HG03196 (cell line): Measurements from ENCODE around the gene CEP170B.

ENCODE experiments used
- ATAC-seq: cut with Tn5 transposase; IDR thresholded peaks from one replicate; pipeline ENCODE4 v1.9.1; 2021; ENCODE audit not compliant: unreplicated experiment

The CEP170B gene

DNA sequence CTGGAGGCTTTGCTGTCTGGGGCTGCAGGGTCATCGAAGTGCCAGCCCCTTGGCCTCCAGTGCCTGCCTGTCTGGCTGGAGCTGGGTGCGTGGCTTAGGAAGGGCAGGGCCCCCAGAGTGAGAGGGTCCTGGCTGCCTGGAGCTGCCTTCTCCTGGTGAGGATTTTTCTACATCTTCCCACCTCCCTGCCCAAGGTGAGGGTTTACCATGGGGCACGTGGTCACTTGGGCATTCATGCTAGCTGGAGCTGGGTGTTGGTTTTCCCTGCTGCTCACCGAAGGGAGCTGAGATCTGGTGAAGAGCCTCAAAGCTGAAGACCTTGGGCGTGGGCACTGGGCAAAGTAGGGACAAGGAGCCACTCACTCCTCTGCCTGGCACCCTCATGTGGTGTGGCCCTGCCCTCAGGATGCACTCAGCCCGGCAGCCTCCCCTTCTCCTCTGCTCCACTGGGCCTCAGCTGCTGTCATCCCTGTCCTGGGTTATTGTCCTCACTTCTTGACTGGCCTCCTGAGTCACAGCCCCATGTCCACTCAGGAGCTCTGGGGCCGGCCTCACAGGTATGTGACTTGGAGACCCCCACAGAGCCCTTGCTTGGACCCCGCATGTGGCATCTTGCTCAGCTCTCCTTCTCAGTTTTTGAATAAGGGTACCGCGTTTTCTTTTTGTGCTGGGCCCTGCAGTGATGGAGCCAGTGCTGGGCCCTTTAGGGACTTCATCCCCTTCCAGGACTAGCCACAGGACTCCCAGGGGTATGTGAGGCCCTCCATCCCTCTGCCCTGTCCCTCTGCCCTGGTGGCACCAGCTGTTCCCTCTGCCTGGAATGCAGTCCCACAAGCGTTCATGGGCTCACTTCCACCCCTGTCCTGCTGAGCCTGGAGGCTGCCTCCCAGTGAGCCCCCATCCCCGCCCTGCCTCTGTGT lies 1.6 kb downstream of the CEP170B start:
- no peak for ATAC-seq

DNA sequence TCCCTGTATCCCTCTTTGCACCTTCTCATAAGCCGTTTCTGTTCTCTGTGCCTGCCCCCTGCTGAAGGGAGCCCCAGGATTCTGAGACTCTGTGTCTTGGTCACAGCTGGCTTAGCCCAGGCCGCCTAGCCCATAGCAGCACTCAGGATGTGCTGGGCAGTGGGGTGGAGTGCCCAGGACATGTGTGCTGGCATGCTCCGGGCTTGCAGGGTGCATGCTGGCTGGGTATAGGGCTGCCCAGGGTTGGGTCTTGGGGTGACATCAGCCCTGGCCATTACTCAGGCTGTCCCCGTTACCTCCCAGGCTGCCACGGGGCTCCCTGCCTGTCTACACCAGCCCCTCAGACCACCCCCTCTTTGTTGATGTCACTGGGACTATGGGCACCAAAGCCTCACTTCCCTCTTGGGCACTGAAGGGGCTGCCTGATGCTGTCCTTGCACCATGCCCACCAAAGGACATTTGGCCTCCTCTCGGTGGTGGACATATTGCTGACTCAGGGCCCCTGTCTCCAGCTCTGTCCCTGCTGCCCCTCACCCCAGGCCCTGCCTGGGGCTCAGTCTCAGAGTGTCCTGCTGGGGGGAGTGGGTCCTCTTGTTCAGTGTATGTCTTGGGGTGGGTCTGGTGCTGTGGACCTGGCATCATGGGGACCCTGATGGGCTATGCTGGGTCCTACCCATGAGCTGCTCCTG lies 2.4 kb downstream of the CEP170B start:
- no peak for ATAC-seq

DNA sequence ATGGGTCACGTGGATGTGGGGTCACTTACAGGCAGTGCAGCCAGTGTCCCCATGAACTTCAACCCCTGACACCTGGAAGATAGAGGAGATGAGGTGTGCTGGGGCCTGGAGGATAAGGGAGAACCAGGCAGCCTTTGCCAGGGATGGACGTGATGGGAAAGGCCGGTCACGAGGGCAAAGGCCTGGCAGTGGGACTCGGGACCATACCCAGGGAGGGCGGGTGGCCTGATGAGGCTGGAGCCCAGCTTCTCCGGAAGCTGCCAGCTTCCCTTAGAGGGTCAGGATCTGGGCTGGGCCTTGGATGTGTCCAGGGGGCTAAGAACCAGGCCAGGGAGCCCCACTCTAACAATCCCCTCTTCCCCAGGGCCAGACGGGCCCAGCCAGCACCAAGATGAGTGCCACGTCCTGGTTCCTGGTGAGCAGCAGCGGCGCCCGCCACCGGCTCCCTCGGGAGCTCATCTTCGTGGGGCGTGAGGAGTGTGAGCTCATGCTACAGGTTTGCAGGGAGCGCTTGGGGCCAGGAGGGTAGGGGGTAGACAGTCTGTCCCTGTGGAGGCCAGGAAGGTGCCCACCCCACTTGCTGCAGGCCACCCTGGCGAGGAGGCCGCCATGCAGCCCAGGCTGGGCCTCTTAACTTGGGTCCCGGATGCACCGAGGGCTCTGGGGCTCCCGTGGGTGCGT lies 3.1 kb downstream of the CEP170B start:
- no peak for ATAC-seq

DNA sequence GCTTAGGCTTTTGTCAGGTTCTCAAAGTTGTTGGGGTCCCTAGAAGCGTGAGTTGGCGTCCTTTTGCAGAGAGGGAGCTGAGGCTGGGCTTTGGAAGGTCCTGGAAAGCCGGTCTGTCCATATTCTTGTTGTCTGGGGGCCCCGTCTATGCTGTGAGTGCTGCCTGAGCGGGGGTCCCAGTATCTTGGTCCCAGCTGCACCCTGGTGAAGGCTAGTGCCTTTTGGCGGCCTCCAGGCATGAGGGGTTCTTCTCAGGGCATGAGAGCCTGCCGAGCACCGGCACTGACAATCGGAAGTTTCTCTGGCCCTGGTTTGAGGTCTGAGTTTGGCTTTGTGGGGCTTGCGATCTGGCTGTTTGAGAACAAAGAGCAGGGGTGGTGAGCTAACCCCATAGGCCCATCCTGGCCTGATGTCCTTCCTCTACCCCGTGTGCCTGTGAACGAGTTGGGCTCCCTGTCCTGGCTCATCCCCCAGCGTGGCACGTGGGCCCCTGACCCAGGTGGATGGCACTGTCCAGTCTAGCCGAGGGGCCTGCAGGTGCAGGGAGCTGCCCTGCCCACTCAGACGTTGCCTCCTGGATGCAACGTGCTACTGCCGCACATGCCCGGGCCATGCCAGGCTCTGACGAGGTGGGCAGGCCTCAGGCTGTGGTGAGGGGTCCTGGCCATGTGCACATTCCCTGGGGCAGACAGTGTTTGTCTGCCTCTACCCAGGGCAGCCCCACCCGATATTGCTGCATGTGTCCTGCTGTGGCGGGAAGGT lies 3.9 kb downstream of the CEP170B start:
- ATAC-seq, result no peak

DNA sequence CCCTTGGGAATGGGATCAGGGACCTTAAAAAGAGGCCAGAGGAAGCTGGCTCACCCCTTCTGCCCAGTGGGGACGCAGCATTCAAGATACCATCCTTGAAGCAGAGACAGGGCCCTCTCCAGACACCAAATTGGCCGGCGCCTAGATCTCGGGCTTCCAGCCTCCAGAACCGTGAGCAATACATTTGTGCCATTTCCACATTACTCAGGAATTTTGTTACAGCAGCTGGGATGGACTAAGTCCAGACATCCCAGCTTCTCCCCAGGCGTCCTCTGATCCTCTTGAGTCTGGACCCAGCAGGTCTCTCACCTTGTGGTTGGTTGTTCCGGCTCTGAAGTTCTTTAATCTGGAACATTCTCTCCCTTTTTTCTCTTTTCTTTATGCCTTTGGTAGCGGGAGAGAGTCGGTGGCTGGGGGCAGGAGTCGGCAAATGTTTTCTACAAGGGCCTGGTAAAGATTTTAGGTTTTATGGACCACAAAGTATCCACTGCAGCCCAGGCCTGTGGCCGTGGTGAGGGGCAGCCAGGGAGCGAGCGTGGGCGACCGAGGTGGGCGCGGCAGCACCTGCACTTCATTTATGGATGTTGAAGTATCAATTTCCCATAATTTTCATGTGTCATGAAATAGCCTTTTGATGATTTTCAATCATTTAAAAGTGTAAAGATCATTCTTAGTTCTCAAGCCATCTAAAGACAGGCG lies 4.8 kb downstream of the CEP170B start:
- ATAC-seq, result no peak

DNA sequence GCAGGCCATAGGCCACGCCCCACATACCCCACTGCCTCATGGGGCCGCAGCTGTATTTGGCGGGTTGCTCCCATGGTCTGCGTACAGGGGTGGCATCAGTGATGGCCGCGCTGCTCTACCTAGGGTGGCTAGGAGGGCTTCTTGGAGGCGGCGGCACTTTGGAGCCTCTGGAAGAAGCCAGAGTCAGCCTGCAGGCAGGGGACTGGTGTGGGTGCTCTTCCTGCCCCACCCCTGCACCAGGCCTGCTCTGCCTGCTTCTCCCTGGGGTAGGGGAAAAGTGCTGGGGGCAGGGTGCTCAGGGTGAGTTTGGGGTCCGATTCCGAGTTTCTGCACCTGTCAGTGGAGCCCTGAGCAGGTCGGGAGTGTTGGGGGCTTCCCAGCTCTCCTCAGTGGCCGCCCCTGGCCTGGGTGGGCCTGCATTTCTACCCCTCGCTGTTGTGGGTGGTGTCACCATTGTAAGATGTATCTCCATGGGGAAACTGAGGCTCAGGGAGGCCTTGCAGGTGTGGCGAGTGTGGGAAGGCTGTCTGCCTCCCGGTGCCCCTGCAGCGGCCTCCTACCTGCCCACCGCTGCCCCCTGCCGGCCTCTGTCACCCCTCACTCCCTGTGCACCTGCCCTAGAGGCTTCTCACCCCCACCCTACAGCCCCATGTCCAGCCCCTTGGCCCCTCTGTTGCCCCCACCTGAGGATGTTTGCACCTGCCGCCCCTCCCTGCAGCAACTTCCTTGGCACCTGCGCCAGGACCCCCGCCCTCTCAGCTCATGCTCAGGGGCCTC lies 5.5 kb downstream of the CEP170B start:
- no peak for ATAC-seq

DNA sequence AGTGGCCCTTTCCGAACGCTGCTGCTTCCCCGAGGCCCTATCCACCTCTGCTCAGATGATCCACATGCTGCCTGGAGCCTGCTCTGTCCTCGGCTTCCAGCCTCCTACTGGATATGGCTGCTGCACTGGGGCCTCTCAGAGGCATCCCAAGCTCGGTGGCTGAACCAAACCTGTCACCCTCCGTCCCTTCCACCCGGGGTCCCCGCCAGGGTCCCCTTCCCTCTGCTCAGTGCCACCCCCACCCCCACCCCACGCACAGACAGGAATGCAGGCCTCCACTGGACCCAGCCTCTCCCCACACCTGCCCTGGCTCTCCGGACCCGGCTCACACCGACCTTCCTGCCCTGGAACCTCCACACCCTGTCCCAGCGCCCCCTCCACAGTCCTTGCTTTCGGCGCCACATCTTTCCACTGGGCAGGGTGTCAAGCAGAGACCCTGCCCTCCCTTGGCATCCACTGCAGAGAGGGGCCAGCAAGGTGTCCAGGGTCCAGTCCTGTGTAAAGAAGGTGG lies 6.1 kb downstream of the CEP170B start:
- no peak for ATAC-seq

DNA sequence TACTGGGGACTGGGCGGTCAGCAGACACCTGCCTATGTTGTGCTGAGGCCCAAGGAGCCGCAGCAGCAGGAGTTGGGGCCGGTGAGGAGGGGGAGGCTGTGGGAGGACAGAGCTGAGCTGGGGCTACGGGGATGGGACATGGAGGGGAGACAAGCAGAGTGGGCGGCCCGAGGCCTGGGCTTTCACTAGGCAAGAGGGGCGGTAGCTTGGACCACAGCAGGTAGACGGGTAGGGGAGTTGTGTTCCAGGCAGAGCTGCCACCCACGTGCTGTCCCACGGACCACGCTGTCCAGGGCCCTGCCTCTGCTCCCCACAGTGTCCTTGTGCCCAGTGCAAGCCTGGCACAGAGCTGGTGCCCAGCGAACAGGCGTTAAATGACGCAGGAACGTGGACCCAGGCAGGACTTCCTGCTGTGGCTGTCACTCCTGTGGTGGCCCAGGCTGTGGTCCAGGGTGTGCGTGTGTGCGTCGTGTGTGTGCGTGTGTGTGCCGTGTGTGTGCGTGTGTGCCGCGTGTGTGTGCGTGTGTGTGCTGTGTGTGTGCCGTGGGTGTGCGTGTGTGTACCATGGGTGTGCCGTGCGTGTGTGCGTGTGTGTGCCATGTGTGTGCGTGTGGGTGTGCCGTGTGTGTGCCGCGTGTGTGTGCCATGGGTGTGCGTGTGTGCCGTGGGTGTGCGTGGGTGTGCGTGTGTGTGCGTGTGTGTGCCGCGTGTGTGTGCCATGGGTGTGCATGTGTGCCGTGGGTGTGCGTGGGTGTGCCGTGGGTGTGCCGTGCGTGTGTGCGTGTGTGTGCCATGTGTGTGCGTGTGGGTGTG lies 6.8 kb downstream of the CEP170B start:
- ATAC-seq, result no peak

DNA sequence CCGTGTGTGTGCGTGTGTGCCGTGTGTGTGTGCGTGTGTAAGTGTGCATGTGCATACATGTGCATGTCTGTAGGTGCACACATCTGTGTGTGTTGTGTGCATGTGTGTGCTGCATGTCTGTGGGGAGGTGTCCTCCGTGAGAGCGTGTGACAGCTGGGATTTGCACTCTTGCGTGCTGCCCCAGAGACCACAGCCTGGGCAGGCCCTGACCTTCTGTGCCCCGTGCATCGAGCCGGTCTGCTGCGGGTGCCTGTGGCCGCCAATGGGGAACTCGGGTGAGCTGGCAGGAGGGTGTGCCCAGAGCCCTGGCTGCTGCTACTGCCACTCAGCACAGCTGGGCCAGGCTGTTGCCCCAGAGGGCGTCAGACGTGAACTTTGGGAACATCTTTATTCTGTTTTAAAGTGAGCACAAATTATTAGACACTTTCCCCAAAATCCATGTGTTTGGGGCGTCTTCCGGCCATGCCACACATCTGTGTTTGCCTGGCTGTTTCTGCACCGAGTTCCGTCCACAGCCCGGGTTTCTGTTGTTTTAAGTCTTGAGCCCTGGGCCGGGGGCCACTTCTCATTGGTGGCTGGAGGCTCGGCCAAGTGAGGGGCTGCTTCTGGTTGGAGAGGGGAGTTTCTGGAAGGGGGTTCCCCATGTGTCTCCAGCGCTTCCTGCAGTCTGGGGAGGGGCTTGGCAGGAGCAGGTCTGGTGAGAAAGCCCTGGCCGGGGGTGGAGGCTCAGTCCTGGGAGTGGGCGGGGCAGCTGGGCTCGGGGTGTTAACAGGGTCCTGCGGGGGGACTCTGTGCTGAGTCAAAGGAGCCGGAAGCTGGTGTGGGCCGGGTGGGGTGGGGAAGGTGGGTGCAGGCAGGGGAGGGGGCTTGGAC lies 7.6 kb downstream of the CEP170B start:
- ATAC-seq, result no peak

DNA sequence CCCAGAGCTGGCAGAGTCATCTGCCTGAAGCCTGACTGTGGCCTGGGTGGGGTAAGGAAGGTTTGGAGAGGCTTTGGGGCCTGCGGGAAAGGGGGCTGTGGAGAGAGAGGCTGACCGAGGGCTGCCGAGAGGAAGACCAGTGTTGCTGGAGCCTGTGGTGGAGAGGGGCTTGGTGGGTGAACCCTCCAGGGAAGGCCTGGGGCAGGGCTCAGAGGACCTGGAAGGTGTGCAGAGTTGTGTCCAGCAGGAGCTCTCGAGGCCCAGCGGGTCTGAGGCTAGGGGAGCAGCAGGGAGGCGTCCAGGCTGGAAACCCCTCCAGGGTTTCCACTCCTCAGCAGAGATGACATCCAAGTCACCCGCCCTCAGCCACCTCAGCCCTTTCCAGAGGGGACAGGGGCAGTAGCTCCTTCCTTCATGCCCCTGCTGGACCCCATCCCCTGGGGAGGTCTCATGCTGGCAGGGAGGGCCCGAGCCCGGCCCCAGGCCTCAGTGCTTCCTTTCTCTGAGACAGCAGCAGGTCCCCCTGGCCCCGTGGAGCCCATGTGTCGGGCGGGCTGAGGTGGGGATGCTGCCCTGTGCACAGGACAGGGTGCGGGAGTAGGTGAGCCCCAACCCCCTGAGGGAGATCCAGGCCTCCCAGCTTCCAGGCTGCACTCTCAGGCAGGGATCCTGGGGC lies 8.4 kb downstream of the CEP170B start:
- ATAC-seq, result no peak

DNA sequence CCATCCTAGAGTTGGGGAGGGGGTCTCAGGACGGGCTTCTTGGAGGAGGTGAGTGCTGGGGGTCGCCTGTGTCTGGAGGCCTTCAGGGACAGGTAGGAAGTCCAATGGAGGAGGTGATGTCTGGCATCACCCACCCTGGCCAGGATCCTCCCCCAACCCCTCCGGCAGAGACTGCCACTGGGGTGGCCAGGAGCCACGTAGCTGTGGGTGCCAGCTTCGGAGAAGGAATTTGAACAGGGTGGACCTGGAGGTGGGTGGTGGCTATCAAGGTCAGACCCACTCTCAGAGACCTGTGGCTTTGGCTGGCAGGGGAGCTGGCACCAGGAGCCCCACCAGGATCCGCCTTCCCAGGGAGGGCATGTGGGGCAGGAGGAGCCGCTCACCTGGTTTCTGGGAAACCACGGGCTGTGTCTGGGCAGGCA lies 9.1 kb downstream of the CEP170B start:
- ATAC-seq, result no peak

DNA sequence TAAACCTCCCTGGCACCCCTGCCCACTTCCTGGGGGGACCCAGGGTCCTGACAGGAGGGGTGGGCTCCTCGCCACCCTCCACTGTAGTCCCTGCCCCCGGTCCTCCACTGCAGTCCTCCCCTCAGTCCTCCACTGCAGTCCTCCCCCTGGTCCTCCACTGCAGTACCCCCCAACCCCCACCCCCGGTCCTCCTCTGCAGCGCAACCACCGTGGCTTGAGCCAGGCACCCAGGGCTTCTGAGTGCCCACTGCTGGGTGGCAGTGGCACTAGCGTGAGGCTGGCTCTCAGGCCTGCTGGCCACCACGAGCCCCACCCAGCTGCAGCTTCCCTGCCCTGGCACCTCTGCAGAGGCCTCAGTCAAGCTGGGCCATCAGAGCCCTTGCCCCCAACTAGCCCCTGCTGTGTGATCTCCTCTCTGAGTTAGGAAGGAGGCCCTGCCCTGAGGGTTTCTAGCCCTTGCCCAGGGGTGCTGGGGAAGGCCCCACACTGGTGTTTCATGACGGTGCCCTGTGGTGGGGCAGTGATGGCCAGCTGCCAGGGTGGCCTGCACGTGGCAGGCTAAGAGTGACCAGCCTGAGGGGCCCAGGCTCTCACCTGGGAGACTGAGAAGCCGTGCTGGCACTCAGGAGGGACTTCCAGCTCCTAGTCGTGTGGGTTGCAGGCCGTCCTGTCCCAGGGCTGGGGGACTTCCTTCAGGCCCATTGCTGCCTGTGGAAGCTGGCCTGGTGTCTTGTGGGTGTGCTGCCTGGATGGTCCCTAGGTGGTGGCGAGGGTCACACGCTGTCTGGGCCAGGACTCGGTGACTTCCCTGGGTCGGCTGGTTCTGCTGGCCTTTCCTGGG lies 9.7 kb downstream of the CEP170B start:
- ATAC-seq, result no peak

DNA sequence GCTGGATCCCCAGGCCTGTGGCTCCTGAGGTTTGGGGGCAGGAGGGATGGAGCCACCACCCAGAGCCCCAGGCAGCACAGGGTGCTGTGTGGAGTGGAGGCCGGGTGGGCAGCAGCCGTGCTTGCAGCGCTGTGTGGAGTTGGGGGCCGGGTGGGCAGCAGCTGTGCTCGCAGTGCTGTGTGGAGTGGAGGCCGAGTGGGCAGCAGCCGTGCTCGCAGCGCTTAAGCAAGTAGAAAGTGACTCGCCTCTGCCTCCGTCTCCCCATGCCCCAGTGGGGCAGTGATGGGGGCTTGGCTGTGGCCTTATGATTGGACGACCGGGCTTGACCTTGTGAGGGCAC lies 10.3 kb downstream of the CEP170B start:
- ATAC-seq, result no peak

DNA sequence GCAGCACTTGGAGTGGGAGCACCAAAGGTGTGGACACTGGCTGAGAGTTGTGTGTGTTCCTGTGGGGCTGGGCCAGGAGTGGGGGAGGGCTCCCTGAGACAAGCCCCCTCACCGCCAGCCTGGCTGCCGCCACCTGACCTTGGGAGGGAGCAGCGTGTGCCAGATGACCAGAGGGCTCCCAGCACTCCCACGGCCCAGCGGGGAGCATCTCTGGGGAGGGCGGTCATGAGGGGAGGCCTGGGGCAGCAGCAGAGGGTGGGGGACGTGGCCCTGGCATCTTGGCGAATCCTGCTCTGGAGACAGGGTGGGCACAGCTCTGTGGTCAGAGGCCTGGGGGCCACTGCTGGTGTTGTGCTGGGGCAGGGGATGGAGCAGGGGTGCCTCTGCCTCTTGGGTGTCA lies 10.7 kb downstream of the CEP170B start:
- no peak for ATAC-seq

DNA sequence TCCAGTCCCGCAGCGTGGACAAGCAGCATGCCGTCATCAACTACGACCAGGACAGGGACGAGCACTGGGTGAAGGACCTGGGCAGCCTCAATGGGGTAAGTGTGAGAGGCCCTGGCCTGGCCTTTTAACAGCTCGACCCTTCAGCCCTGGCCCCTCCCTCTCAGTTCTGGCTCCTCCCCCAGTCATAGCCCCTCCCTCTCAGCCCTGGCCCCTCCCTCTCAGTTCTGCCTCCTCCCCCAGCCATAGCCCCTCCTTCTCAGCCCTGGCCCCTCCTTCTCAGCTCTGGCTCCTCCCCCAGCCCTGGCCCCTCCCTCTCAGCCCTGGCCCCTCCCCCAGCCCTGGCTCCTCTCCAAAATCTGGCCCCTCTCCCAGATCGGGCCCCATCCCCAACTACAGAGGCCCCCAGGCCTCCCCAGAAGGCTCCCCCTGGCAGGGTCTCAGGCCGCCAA lies 11.2 kb downstream of the CEP170B start:
- ATAC-seq, result no peak

DNA sequence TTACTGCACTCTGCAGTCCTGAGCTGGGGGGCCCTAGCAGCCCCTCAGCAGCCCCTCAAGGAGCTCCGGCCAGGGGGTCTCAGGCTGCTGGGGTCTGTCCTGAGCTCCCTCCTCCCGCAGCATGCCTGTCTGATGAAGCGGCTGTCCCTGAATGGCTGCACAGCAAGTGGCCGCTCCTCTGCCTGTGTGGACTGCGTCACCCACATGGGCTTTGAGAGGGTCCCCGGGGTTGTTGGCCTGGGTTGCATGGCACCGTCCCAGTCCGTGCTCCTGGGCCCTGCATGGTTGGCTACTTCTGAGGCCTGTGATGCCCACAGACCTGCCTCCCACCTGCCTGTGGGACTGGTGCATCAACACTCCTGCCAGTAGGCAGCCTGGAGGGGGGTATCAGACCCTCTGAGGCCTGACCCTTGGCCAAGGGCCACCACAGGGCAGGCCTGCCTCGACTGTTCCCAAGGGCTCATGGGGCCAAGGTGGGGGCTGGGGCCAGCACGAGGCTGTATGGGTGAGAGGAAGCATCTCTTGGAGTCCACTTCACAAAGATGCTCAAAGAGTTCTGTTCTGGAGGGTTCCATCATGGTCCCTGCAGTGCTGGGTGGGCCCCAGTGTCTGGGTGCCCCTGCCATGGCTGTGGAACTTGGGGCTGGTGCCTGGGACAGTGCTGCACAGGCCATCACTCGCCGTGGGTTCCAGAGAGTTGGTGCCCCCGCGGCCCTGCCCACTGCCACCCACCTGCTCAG lies 12.2 kb downstream of the CEP170B start:
- no peak for ATAC-seq
